K562 (cell line): ENCODE results near the gene OCEL1. TPM values are rescaled to one million over a fixed set of nuclear protein-coding genes. Genes with fewer than 3 reads are reported as not detected.

ENCODE experiments used
- BCL6 ChIP-seq: fragments of 250-450 bp; sonication (Bioruptor Pico); IDR thresholded peaks from 2 replicates; pipeline ENCODE4 v1.4.0; 2020
- HMG20B ChIP-seq: fragments of 250-450 bp; sonication (Bioruptor Pico); IDR thresholded peaks from 2 replicates; pipeline ENCODE4 v1.5.0; 2021; ENCODE audit warnings: mild to moderate bottlenecking
- NFE2L1 ChIP-seq: fragments of 450-650 bp; IDR thresholded peaks from 2 replicates; pipeline ENCODE4 v1.6.1; 2016; ENCODE audit warnings: missing genetic modification characterization, low read depth, mild to moderate bottlenecking, missing compliant biosample characterization, moderate library complexity, borderline replicate concordance
- SMAD4 ChIP-seq: fragments of 250-450 bp; sonication (Bioruptor Pico); conservative IDR thresholded peaks from 2 replicates; pipeline ENCODE4 v1.8.0; 2021; ENCODE audit warnings: inconsistent platforms, mild to moderate bottlenecking, moderate library complexity
- ZNF589 ChIP-seq: fragments of 200-800 bp; sonication (Bioruptor generic); IDR thresholded peaks from 2 replicates; pipeline ENCODE4 v1.6.1; 2016; ENCODE audit warnings: low read depth, missing genetic modification characterization, missing compliant biosample characterization
- polyA plus RNA-seq, 8 experiments: library from polyadenylated mRNA; depleted of rRNA in 4 of 8; stranded (reverse) in 5 of 8; unstranded in 3 of 8; fragments of >200 nt; fragmentation: Nextera tagmentation in 2 of 8; fragmentation: Illumina TruSeq in 1 of 8; extraction: Ambion mirVana in 2 of 8; extraction: Trizol in 1 of 8; gene quantifications; 2 replicates each; pipeline versions ENCODE4 v1.2.1 to v1.2.3, GENCODE V29; 2011 to 2014; ENCODE audit warnings: inconsistent platforms in 1 of 8, missing spikeins in 1 of 8
- total RNA-seq, 7 experiments: library from RNA; depleted of rRNA in 6 of 7; stranded (reverse); fragments of >200 nt in 6 of 7; fragmentation: Illumina TruSeq in 2 of 7; extraction: Trizol in 2 of 7; gene quantifications; 2 replicates each; pipeline versions ENCODE4 v1.2.1 to v1.2.3, GENCODE V29; 2011 to 2021; ENCODE audit warnings: low replicate concordance in 1 of 7
- TF ChIP-seq, protein P1 (sequence below), 2 experiments: fragments of 450-650 bp; formaldehyde crosslinking in 1 of 2; IDR thresholded peaks; 2 replicates each; pipeline versions ENCODE4 v1.4.0 to v1.6.1; 2014 to 2020; ENCODE audit warnings: mild to moderate bottlenecking in 2 of 2, borderline replicate concordance in 1 of 2, low read depth in 1 of 2
- TF ChIP-seq, protein P2 (sequence below): fragments of 450-650 bp; IDR thresholded peaks from 2 replicates; pipeline ENCODE4 v1.6.1; 2016; ENCODE audit warnings: mild to moderate bottlenecking, moderate library complexity

The OCEL1 gene
- total and polyA plus RNA-seq, 9 of the 15 experiments (the other 6 are each of a cell fraction or from before 2014, with no cell fraction given) = 8.0 to 38.0 (median 12.4) TPM

- TF ChIP-seq, protein P1, sequence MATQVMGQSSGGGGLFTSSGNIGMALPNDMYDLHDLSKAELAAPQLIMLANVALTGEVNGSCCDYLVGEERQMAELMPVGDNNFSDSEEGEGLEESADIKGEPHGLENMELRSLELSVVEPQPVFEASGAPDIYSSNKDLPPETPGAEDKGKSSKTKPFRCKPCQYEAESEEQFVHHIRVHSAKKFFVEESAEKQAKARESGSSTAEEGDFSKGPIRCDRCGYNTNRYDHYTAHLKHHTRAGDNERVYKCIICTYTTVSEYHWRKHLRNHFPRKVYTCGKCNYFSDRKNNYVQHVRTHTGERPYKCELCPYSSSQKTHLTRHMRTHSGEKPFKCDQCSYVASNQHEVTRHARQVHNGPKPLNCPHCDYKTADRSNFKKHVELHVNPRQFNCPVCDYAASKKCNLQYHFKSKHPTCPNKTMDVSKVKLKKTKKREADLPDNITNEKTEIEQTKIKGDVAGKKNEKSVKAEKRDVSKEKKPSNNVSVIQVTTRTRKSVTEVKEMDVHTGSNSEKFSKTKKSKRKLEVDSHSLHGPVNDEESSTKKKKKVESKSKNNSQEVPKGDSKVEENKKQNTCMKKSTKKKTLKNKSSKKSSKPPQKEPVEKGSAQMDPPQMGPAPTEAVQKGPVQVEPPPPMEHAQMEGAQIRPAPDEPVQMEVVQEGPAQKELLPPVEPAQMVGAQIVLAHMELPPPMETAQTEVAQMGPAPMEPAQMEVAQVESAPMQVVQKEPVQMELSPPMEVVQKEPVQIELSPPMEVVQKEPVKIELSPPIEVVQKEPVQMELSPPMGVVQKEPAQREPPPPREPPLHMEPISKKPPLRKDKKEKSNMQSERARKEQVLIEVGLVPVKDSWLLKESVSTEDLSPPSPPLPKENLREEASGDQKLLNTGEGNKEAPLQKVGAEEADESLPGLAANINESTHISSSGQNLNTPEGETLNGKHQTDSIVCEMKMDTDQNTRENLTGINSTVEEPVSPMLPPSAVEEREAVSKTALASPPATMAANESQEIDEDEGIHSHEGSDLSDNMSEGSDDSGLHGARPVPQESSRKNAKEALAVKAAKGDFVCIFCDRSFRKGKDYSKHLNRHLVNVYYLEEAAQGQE (IDR thresholded peaks at IDR 0.05; ENCODE audit: borderline replicate concordance) = no peak
- TF ChIP-seq, protein P1 (CRISPR knock-in tag; IDR thresholded peaks at IDR 0.05; ENCODE audit: low read depth) = no peak
- TF ChIP-seq BCL6 (CRISPR knock-in tag) (no peak), HMG20B (CRISPR knock-in tag) (no peak), NFE2L1 (no peak), ZNF589 (no peak), SMAD4 (CRISPR knock-in tag) (no peak)
- TF ChIP-seq, protein P2, sequence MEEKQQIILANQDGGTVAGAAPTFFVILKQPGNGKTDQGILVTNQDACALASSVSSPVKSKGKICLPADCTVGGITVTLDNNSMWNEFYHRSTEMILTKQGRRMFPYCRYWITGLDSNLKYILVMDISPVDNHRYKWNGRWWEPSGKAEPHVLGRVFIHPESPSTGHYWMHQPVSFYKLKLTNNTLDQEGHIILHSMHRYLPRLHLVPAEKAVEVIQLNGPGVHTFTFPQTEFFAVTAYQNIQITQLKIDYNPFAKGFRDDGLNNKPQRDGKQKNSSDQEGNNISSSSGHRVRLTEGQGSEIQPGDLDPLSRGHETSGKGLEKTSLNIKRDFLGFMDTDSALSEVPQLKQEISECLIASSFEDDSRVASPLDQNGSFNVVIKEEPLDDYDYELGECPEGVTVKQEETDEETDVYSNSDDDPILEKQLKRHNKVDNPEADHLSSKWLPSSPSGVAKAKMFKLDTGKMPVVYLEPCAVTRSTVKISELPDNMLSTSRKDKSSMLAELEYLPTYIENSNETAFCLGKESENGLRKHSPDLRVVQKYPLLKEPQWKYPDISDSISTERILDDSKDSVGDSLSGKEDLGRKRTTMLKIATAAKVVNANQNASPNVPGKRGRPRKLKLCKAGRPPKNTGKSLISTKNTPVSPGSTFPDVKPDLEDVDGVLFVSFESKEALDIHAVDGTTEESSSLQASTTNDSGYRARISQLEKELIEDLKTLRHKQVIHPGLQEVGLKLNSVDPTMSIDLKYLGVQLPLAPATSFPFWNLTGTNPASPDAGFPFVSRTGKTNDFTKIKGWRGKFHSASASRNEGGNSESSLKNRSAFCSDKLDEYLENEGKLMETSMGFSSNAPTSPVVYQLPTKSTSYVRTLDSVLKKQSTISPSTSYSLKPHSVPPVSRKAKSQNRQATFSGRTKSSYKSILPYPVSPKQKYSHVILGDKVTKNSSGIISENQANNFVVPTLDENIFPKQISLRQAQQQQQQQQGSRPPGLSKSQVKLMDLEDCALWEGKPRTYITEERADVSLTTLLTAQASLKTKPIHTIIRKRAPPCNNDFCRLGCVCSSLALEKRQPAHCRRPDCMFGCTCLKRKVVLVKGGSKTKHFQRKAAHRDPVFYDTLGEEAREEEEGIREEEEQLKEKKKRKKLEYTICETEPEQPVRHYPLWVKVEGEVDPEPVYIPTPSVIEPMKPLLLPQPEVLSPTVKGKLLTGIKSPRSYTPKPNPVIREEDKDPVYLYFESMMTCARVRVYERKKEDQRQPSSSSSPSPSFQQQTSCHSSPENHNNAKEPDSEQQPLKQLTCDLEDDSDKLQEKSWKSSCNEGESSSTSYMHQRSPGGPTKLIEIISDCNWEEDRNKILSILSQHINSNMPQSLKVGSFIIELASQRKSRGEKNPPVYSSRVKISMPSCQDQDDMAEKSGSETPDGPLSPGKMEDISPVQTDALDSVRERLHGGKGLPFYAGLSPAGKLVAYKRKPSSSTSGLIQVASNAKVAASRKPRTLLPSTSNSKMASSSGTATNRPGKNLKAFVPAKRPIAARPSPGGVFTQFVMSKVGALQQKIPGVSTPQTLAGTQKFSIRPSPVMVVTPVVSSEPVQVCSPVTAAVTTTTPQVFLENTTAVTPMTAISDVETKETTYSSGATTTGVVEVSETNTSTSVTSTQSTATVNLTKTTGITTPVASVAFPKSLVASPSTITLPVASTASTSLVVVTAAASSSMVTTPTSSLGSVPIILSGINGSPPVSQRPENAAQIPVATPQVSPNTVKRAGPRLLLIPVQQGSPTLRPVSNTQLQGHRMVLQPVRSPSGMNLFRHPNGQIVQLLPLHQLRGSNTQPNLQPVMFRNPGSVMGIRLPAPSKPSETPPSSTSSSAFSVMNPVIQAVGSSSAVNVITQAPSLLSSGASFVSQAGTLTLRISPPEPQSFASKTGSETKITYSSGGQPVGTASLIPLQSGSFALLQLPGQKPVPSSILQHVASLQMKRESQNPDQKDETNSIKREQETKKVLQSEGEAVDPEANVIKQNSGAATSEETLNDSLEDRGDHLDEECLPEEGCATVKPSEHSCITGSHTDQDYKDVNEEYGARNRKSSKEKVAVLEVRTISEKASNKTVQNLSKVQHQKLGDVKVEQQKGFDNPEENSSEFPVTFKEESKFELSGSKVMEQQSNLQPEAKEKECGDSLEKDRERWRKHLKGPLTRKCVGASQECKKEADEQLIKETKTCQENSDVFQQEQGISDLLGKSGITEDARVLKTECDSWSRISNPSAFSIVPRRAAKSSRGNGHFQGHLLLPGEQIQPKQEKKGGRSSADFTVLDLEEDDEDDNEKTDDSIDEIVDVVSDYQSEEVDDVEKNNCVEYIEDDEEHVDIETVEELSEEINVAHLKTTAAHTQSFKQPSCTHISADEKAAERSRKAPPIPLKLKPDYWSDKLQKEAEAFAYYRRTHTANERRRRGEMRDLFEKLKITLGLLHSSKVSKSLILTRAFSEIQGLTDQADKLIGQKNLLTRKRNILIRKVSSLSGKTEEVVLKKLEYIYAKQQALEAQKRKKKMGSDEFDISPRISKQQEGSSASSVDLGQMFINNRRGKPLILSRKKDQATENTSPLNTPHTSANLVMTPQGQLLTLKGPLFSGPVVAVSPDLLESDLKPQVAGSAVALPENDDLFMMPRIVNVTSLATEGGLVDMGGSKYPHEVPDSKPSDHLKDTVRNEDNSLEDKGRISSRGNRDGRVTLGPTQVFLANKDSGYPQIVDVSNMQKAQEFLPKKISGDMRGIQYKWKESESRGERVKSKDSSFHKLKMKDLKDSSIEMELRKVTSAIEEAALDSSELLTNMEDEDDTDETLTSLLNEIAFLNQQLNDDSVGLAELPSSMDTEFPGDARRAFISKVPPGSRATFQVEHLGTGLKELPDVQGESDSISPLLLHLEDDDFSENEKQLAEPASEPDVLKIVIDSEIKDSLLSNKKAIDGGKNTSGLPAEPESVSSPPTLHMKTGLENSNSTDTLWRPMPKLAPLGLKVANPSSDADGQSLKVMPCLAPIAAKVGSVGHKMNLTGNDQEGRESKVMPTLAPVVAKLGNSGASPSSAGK = no peak
Observed at GRCh38 chr19:17202713-17203112, 23.3 kb upstream of the OCEL1 start (continued).
